Testis (tissue), 3 donors: ENCODE data around the gene SLC25A26. TPM values are rescaled to one million over a fixed set of nuclear protein-coding genes. Genes with fewer than 3 reads are reported as not detected.
"Not testable (repeated sequence)": the region's sequence is repeated elsewhere in the genome, so short reads cannot be mapped to it uniquely, and the experiment has no call there.

ENCODE experiments used
- DNase-seq: peaks from one replicate; pipeline ENCODE4 v3.0.0-alpha.2; 2019
- H3K27ac ChIP-seq, 2 donors: fragments of 200-600 bp; sonication (generic); one replicate each; pipeline ENCODE4 v1.5.1; 2019
- H3K27me3 ChIP-seq: fragments of 200-600 bp; sonication (generic); one replicate; pipeline ENCODE4 v1.5.1; 2019
- H3K36me3 ChIP-seq: fragments of 200-600 bp; sonication (generic); one replicate; pipeline ENCODE4 v1.5.1; 2017; ENCODE audit warnings: low read depth; ENCODE audit errors: missing control alignments
- H3K4me1 ChIP-seq: fragments of 200-600 bp; sonication (generic); one replicate; pipeline ENCODE4 v1.5.1; 2019
- H3K4me3 ChIP-seq, 2 donors: fragments of 200-600 bp; sonication (generic); one replicate each; pipeline ENCODE4 v1.5.1; 2017 to 2019
- H3K9me3 ChIP-seq: fragments of 200-600 bp; sonication (generic); one replicate; pipeline ENCODE4 v1.5.1; 2017
- POLR2A ChIP-seq: fragments of 450-650 bp; IDR thresholded peaks from one replicate; pipeline ENCODE4 v1.6.1; 2017; ENCODE audit warnings: antibody characterized with exemption, mild to moderate bottlenecking, moderate library complexity
- WGBS, 2 donors: methylation state at CpG; one replicate each; pipeline ENCODE4 v1.1.5; 2018; 5-methylcytosine and 5-hydroxymethylcytosine counted together
- intact Hi-C: fragments of 100-400 bp; cut with DNase I; formaldehyde crosslinking; loops from one replicate; pipeline ENCODE4 v1.15.1; 2023; ENCODE audit warnings: low total_unique reads
- polyA plus RNA-seq: library from polyadenylated mRNA; stranded (reverse); fragments of 350-450 nt; fragmentation: Illumina TruSeq; extraction: RNeasy Lipid Tissue Mini Kit (QIAGEN cat#74804); gene quantifications from one replicate; pipeline ENCODE4 v1.2.3, GENCODE V29; 2014; ENCODE audit warnings: low read depth, low replicate concordance; ENCODE audit not compliant: insufficient read depth
- total RNA-seq, 2 donors: library from RNA; depleted of rRNA; stranded (reverse); fragments of >200 nt; gene quantifications; one replicate each; pipeline ENCODE4 v1.2.3, GENCODE V29; 2016
- TF ChIP-seq, protein P1 (sequence below), 3 experiments: fragments of 450-650 bp in 2 of 3; fragments of 200-600 bp in 1 of 3; sonication (generic) in 1 of 3; IDR thresholded peaks; one replicate each; pipeline ENCODE4 v1.5.1; 2016 to 2019; ENCODE audit warnings: antibody characterized with exemption in 3 of 3, mild to moderate bottlenecking in 2 of 3, moderate library complexity in 1 of 3

SLC25A26 gene
- total and polyA plus RNA-seq, 3 donors from 2014 or later = 29.7 to 30.5 (median 30.0) TPM

DNA sequence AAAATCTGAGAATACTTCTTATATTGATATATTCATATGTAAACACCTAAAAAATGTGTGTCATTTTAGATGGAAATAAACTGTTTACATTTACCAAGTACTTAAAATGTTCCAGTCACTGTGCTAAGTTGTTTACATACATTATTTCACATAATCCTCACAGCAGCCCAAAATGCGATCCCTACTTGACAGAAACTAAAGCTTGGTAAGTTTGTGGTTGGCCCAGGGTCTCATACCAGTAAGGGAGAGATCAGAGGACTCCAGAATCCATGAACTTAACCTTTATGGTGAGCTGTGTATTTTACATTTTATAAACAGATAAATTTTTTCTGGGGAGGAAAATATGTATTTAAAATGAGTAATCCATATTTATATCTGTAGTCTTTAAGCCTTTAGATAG, 51.2 kb downstream of the SLC25A26 start:
- intact Hi-C loops = no loop called here
- whole genome bisulfite sequencing, 2 donors = 95 to 98% methylated on average over 1 of the region's 1 CpG
- H3K27ac ChIP-seq = no peak overlapping the region
- H3K9me3 ChIP-seq = no peaks in the 10 kb centered on the region
- TF ChIP-seq, protein P1, sequence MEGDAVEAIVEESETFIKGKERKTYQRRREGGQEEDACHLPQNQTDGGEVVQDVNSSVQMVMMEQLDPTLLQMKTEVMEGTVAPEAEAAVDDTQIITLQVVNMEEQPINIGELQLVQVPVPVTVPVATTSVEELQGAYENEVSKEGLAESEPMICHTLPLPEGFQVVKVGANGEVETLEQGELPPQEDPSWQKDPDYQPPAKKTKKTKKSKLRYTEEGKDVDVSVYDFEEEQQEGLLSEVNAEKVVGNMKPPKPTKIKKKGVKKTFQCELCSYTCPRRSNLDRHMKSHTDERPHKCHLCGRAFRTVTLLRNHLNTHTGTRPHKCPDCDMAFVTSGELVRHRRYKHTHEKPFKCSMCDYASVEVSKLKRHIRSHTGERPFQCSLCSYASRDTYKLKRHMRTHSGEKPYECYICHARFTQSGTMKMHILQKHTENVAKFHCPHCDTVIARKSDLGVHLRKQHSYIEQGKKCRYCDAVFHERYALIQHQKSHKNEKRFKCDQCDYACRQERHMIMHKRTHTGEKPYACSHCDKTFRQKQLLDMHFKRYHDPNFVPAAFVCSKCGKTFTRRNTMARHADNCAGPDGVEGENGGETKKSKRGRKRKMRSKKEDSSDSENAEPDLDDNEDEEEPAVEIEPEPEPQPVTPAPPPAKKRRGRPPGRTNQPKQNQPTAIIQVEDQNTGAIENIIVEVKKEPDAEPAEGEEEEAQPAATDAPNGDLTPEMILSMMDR (IDR thresholded peaks at IDR 0.05) = no peak
- TF ChIP-seq POLR2A = no peak
- DNase-seq = no peak
- no peaks in the 10 kb centered on the region for H3K27me3 ChIP-seq
- no peak overlapping the region for H3K4me3 ChIP-seq
- H3K4me1 ChIP-seq = no peaks in the 10 kb centered on the region
- no peaks in the 10 kb centered on the region for H3K36me3 ChIP-seq

- intact Hi-C loops, DNase-seq, H3K9me3 ChIP-seq, H3K27ac ChIP-seq, H3K4me1 ChIP-seq, H3K27me3 ChIP-seq, H3K36me3 ChIP-seq, H3K4me3 ChIP-seq: not testable (repeated sequence)
- 95 to 97% methylated on average over 6 of the region's 6 CpGs for WGBS, 2 donors
Observed at GRCh38 chr3:66274837-66275236, 54.0 kb downstream of the SLC25A26 start.

- 21 to 27% methylated on average over 3 of the region's 3 CpGs for WGBS, 2 donors
- intact Hi-C loops = no loop called here
Observed at GRCh38 chr3:66276705-66277274, 56.0 kb downstream of the SLC25A26 start.

DNA sequence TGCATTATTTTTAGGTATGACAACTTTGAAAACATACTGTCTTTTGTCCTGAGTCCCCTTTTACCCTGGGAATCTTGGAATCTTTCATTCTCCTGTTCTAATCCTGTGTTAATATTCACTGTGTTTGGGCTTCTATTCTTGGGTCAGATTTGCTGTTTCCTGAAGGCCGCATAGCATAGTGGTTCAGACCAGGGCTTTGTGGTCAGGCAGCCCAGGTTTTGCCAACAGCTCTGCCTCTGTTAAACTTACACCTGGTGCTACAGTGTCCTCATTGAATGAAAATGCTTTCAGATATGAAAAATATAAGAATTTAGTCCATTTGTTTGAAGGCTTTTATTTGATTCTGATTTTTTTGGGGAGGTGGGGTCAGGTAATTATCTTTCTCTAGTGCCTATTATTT, 58.4 kb downstream of the SLC25A26 start:
- Histone ChIP-seq H3K4me3 (no peak overlapping the region), H3K4me1 (no peaks in the 10 kb centered on the region), H3K36me3 (no peaks in the 10 kb centered on the region), H3K27me3 (no peaks in the 10 kb centered on the region), H3K27ac (no peak overlapping the region), H3K9me3 (no peaks in the 10 kb centered on the region)
- intact Hi-C loops = no loop called here
- DNase-seq = no peak
- 59 to 93% methylated on average over 1 of the region's 1 CpG for WGBS, 2 donors
- TF ChIP-seq POLR2A = no peak
- TF ChIP-seq, protein P1 (IDR thresholded peaks at IDR 0.05) = no peak

More at GRCh38 chr3:66276705-66277274, 56.0 kb downstream of the SLC25A26 start:
- no peaks in the 10 kb centered on the region for H3K4me1 ChIP-seq
- H3K36me3 ChIP-seq = no peaks in the 10 kb centered on the region
- no peaks in the 10 kb centered on the region for H3K27me3 ChIP-seq
- no peak for TF ChIP-seq POLR2A
- TF ChIP-seq, protein P1 (IDR thresholded peaks at IDR 0.05) = peak in 2 of 3 experiments; percentile 51 to 65
- H3K27ac ChIP-seq = no peak overlapping the region
- no peak overlapping the region for H3K4me3 ChIP-seq
- H3K9me3 ChIP-seq = no peaks in the 10 kb centered on the region
- DNase-seq = peak; percentile 79

DNA sequence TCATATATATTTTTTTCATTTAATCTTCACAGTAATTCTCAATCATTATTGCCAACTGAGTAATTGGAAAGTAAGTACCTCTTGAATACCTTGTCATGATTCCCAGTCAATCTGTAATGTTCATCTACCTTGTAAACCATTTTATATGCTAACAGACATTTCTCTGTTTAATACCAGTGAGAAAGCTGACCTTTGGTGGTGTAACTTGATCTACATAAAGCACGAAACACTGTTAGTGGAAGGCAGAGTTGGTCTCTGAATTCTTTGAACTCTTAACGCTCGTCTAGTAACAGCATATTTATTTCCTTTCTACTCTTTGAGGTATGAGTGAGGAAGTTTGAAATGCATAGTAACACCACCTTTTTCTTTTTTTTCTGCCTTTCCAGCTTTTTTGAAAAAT, 59.5 kb downstream of the SLC25A26 start:
- Histone ChIP-seq H3K4me3 (no peak overlapping the region), H3K27me3 (no peaks in the 10 kb centered on the region), H3K9me3 (no peaks in the 10 kb centered on the region), H3K4me1 (no peaks in the 10 kb centered on the region), H3K36me3 (no peaks in the 10 kb centered on the region), H3K27ac (no peak overlapping the region)
- TF ChIP-seq POLR2A = no peak
- TF ChIP-seq, protein P1 (IDR thresholded peaks at IDR 0.05) = no peak
- intact Hi-C loops = loop anchor here (10.0 kb wide), 1 partner anchor 534 kb away; no protein-coding TSS in a partner anchor
- DNase-seq = no peak
- 90 to 95% methylated on average over 3 of the region's 3 CpGs for WGBS, 2 donors

- 72 to 74% methylated on average over 4 of the region's 4 CpGs for WGBS, 2 donors
- H3K36me3 ChIP-seq, H3K9me3 ChIP-seq, H3K4me3 ChIP-seq, H3K4me1 ChIP-seq, H3K27ac ChIP-seq, H3K27me3 ChIP-seq, DNase-seq, intact Hi-C loops: not testable (repeated sequence)
Observed at GRCh38 chr3:66291922-66292321, 71.1 kb downstream of the SLC25A26 start.
